Measurements from ENCODE around the gene OPTN.

The OPTN gene

GRCh38 chr10:13167568-13167967 lies 67.6 kb downstream of the OPTN start:
- Mint-ChIP-seq H3K4me1 (peaks cover under 1% of the 10 kb centered on the region), H3K36me3 (ENCODE audit: low read depth) (peaks cover 45% of the 10 kb centered on the region), H3K27me3 (ENCODE audit: low read depth, poor library complexity) (peaks cover 3% of the 10 kb centered on the region), H3K27ac (peak overlapping the region; percentile 31), H3K9me3 (no peaks in the 10 kb centered on the region), H3K4me3 (no peak overlapping the region)
- no peak for DNase-seq
- TF ChIP-seq CTCF (IDR thresholded peaks at IDR 0.05), result no peak

- no peaks in the 10 kb centered on the region for H3K9me3 Mint-ChIP-seq
- DNase-seq, result no peak
- H3K4me3 Mint-ChIP-seq, result no peak overlapping the region
- H3K27me3 Mint-ChIP-seq (ENCODE audit: low read depth, poor library complexity), result peaks cover 3% of the 10 kb centered on the region
- peaks cover 57% of the 10 kb centered on the region for H3K36me3 Mint-ChIP-seq (ENCODE audit: low read depth)
- no peak for TF ChIP-seq CTCF (IDR thresholded peaks at IDR 0.05)
- H3K27ac Mint-ChIP-seq, result no peak overlapping the region
- H3K4me1 Mint-ChIP-seq, result no peaks in the 10 kb centered on the region
Observed at GRCh38 chr10:13168781-13169180, 68.8 kb downstream of the OPTN start.

GRCh38 chr10:13173616-13174015 lies 73.7 kb downstream of the OPTN start:
- Mint-ChIP-seq H3K27me3 (ENCODE audit: low read depth, poor library complexity) (no peaks in the 10 kb centered on the region), H3K27ac (no peak overlapping the region), H3K36me3 (ENCODE audit: low read depth) (peaks cover 63% of the 10 kb centered on the region), H3K9me3 (no peaks in the 10 kb centered on the region), H3K4me1 (no peaks in the 10 kb centered on the region), H3K4me3 (no peak overlapping the region)
- no peak for DNase-seq
- TF ChIP-seq CTCF (IDR thresholded peaks at IDR 0.05), result no peak

GRCh38 chr10:13180788-13181187 lies 80.8 kb downstream of the OPTN start:
- no peak overlapping the region for H3K4me3 Mint-ChIP-seq
- TF ChIP-seq CTCF (IDR thresholded peaks at IDR 0.05), result no peak
- H3K4me1 Mint-ChIP-seq, result no peaks in the 10 kb centered on the region
- no peak for DNase-seq
- no peaks in the 10 kb centered on the region for H3K9me3 Mint-ChIP-seq
- no peaks in the 10 kb centered on the region for H3K27me3 Mint-ChIP-seq (ENCODE audit: low read depth, poor library complexity)
- no peak overlapping the region for H3K27ac Mint-ChIP-seq
- peaks cover 76% of the 10 kb centered on the region for H3K36me3 Mint-ChIP-seq (ENCODE audit: low read depth)

- Mint-ChIP-seq H3K36me3 (ENCODE audit: low read depth) (peaks cover 79% of the 10 kb centered on the region), H3K27ac (no peak overlapping the region)
Observed at GRCh38 chr10:13182424-13182823, 82.5 kb downstream of the OPTN start.

More at GRCh38 chr10:13182424-13182823, 82.5 kb downstream of the OPTN start:
- Mint-ChIP-seq H3K4me1 (no peaks in the 10 kb centered on the region), H3K9me3 (peaks cover 14% of the 10 kb centered on the region), H3K27me3 (ENCODE audit: low read depth, poor library complexity) (no peaks in the 10 kb centered on the region), H3K4me3 (no peak overlapping the region)
- TF ChIP-seq CTCF (IDR thresholded peaks at IDR 0.05), result no peak
- no peak for DNase-seq
